ENCODE data around the gene PDPK1.
"Not testable (repeated sequence)": the region's sequence is repeated elsewhere in the genome, so short reads cannot be mapped to it uniquely, and the experiment has no call there.

The PDPK1 gene

GRCh38 chr16:2526135-2526534, 11.7 kb upstream of the PDPK1 start:
- DNase-seq = no peak

GRCh38 chr16:2527071-2527783, 10.6 kb upstream of the PDPK1 start:
- no peak for DNase-seq

GRCh38 chr16:2527784-2528100, 10.1 kb upstream of the PDPK1 start:
- no peak for DNase-seq

DNA sequence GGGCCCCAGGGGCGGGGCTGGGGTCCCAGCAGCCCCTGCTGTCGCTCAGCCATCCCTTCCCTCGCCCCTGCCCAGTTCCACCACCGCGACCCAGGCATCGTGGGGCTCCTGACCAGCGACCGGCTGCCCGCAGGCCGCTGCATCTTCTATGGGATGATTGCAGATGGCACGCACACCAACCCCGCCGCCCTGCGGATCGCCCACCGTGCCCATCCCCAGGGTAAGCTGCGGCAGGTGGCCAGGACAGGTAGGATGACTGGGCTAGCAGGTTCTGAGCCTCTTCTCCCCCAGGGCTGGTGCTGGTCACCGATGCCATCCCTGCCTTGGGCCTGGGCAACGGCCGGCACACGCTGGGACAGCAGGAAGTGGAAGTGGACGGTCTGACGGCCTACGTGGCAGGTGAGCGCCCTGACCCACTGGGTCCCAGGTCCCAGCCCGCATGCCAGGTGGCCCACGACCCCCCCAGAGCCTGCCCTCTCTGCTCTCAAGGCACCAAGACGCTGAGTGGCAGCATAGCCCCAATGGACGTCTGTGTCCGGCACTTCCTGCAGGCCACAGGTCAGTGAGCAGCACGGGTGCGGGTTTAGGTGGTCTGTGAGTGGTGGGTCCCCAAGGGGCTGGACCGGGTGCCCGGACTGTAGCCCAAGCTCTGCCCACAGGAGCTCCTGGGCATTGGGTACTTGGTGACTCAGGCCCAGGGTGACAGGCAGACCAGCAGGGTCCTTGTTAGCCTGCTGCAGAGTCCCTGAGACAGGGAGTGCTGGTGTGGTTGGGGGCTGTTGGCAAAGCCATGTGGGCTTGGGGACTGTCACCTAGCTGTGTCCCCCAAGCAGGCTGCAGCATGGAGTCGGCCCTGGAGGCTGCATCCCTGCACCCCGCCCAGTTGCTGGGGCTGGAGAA, 9.4 kb upstream of the PDPK1 start:
- DNase-seq = no peak

GRCh38 chr16:2529061-2529931, 8.5 kb upstream of the PDPK1 start:
- peak; percentile 51 for DNase-seq

GRCh38 chr16:2529961-2530628, 7.7 kb upstream of the PDPK1 start:
- DNase-seq = no peak

GRCh38 chr16:2530629-2531318, 7.0 kb upstream of the PDPK1 start:
- no peak for DNase-seq

GRCh38 chr16:2531371-2531695, 6.5 kb upstream of the PDPK1 start, which contains the start of gene CEMP1:
CEMP1 (minus strand) TSS chr16:2531408; CDS start chr16:2531073, 335 bp downstream.
- no peak for DNase-seq

GRCh38 chr16:2531696-2532493, 5.9 kb upstream of the PDPK1 start:
- DNase-seq = peak; percentile 99

DNA sequence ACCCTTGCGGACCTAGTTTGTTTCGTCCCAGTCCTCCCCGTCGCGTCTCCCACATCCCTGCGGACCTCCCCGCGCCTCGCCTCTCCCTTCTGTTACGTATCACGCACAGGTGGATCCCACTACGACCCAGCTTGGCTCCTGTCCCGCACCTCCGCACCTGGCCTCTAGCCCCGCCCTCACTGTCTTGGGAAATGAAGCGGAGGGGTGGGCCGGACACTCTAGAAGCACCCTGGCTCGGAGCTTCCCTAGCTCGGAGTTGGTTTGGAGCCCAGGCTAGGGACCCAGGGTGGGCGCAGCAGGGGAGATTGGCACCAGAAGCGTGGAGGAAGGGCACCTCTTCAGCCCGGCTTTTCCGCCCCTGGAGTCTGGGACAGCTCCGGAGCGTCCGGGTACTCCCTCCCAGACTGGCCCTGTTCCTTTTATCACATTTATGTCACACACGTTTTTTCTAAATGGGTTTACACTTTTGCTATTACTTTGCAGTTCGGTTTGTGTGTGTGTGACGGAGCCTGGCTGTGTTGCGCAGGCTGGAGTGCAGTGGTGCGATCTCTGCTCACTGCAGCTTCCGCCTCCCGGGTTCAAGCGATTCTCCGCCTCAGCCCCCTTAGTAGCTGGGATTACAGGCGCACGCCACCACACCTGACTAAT, 5.2 kb upstream of the PDPK1 start:
- DNase-seq = peak; percentile 72

- not testable (repeated sequence) for DNase-seq
Observed at GRCh38 chr16:2533142-2533755, 4.6 kb upstream of the PDPK1 start.

DNA sequence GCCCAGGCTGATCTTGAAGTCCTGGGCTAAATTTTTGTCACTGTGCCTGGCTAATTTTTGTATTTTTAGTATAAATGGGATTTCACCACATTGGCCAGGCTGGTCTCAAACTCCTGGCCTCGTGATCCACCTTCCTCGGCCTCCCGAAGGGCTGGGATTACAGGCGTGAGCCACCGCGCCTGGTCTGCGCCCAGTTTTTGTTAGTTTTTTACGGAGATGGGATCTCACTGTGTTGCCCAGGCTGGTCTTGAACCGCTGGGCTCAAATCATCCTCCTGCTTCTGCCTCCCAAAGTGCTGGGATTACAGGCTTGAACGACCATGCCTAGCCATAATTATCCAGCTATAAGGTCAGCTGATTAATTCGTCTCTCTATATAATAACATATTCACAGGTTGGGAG, 3.9 kb upstream of the PDPK1 start:
- no peak for DNase-seq

- not testable (repeated sequence) for DNase-seq
Observed at GRCh38 chr16:2534335-2534734, 3.5 kb upstream of the PDPK1 start.

GRCh38 chr16:2535625-2536013, 2.2 kb upstream of the PDPK1 start:
- DNase-seq = no peak

DNA sequence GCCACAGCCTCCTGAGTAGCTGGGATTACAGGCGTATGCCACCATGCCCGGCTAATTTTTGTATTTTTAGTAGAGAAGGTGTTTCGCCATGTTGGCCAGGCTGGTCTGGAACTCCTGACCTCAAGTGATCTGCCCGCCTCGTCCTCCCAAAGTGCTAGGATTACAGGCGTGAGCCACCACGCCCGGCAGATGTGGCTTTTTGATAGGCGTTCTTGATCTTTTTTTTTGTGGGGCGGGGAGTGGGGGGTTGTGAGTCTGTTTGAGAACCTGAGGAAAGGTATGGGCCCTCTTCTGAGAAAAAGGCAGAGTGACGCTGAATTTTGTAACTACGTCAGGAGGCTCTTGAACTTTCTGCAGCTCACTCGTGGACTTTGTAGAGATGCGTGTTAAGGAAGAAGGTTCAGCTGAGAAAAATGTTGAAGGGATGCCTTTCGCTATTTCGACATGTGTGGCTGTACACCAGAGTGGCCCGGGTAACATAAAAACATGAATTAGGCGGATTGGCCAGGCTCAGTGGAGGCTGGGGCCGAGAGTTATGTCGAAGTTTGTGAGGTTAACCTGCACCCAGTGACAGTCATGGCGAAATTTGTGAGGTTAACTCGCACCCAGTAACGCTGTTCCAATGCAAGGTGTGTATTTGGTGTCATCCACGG, 1.5 kb downstream of the PDPK1 start:
- DNase-seq = peak; percentile 54

DNA sequence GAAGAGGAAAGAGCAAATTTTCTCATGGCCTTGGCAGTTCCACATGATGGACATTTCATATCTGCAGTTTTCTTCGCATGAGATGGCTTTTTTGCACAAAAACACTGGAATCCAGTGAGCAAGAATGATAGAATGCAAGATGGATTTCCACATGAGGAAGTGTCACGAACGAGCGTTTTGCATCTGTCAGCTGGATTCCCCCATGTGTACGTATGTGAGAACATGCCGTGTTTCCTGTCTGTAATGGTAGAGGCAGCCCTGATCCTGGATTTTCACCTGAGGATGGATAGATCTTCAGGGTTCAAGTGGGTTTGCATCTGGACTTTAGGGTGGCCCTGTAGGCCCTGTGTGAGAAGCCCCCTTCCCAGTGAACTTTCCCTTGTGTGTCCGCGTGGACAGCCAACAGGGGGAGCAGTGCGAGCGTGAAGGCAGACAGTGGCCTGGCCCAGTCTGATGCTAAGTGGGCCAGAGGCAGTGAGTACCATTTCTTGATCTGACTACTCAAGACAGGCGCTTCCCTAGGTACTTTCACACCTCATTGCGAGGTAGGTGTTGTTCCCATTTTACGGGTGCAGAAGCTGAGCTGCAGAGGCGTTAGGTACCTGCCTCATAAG, 2.1 kb downstream of the PDPK1 start:
- DNase-seq = peak; percentile 43

GRCh38 chr16:2540912-2541311, 3.1 kb downstream of the PDPK1 start:
- not testable (repeated sequence) for DNase-seq

GRCh38 chr16:2541409-2541808, 3.6 kb downstream of the PDPK1 start:
- not testable (repeated sequence) for DNase-seq

DNA sequence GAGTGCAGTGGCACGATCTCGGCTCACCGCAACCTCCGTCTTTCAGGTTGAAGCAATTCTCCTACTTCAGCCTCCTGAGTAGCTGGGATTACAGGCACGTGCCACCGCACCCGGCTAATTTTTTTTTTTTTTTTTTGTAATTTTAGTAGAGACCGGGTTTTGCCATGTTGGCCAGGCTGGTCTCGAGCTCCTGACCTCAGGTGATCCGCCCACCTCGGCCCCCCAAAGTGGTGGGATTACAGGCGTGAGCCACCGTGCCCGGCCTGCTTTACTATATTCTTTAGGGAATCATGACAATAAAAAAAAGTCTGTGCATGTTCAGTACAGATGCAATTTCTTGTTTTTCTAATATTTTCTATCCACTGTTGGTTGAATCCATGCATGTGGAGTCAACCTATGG, 6.0 kb downstream of the PDPK1 start:
- not testable (repeated sequence) for DNase-seq

Measured in hematopoietic multipotent progenitor cell treated with erythropoietin and hydrocortisone succinate and interleukin-3 and kit ligand, for 6 days (in vitro differentiated cells).